Inferior parietal cortex (tissue), 1 donor: ENCODE results near the gene USP25.
"Not testable (repeated sequence)": the region's sequence is repeated elsewhere in the genome, so short reads cannot be mapped to it uniquely, and the experiment has no call there.

Experiments
- DNase-seq: peaks from one replicate; pipeline ENCODE4 v3.0.0-alpha.2; 2016; ENCODE audit errors: extremely low spot score

The USP25 gene

GRCh38 chr21:15731243-15731613, 1.4 kb downstream of the USP25 start:
- no peak for DNase-seq

- no peak for DNase-seq
Observed at GRCh38 chr21:15732290-15732995, 2.7 kb downstream of the USP25 start.

- no peak for DNase-seq
Observed at GRCh38 chr21:15732996-15733329, 3.2 kb downstream of the USP25 start.

GRCh38 chr21:15735409-15735808, 5.6 kb downstream of the USP25 start:
- DNase-seq: no peak

GRCh38 chr21:15735931-15736330, 6.1 kb downstream of the USP25 start:
- DNase-seq: not testable (repeated sequence)

GRCh38 chr21:15738779-15739178, 9.0 kb downstream of the USP25 start:
- DNase-seq: not testable (repeated sequence)

GRCh38 chr21:15740383-15740782, 10.6 kb downstream of the USP25 start:
- DNase-seq: no peak

GRCh38 chr21:15741510-15741909, 11.7 kb downstream of the USP25 start:
- no peak for DNase-seq

GRCh38 chr21:15742052-15742670, 12.4 kb downstream of the USP25 start:
- no peak for DNase-seq

GRCh38 chr21:15742694-15743093, 12.9 kb downstream of the USP25 start:
- DNase-seq: no peak

GRCh38 chr21:15743593-15743992, 13.8 kb downstream of the USP25 start:
- no peak for DNase-seq

GRCh38 chr21:15744926-15745325, 15.1 kb downstream of the USP25 start:
- DNase-seq: no peak

GRCh38 chr21:15748586-15748985, 18.8 kb downstream of the USP25 start:
- no peak for DNase-seq

GRCh38 chr21:15749082-15749860, 19.5 kb downstream of the USP25 start:
- DNase-seq: no peak

GRCh38 chr21:15749861-15750159, 20.0 kb downstream of the USP25 start:
- no peak for DNase-seq

GRCh38 chr21:15751037-15751436, 21.3 kb downstream of the USP25 start:
- no peak for DNase-seq

- no peak for DNase-seq
Observed at GRCh38 chr21:15751546-15751945, 21.8 kb downstream of the USP25 start.

GRCh38 chr21:15752763-15753407, 23.1 kb downstream of the USP25 start:
- no peak for DNase-seq

GRCh38 chr21:15753741-15754140, 24.0 kb downstream of the USP25 start:
- no peak for DNase-seq

- DNase-seq: no peak
Observed at GRCh38 chr21:15754640-15755039, 24.9 kb downstream of the USP25 start.

- DNase-seq: no peak
Observed at GRCh38 chr21:15755125-15755524, 25.3 kb downstream of the USP25 start.

- no peak for DNase-seq
Observed at GRCh38 chr21:15759469-15759868, 29.7 kb downstream of the USP25 start.
